GM18505 (cell line): ENCODE measurements around the gene UBE2Q1.

Experiments used
- ATAC-seq: cut with Tn5 transposase; IDR thresholded peaks from one replicate; pipeline ENCODE4 v1.9.1; 2021; ENCODE audit not compliant: unreplicated experiment
- POLR2A ChIP-seq: IDR thresholded peaks from 4 replicates; pipeline ENCODE4 v1.6.1; 2011; ENCODE audit warnings: borderline replicate concordance; ENCODE audit not compliant: insufficient read depth, insufficient read length; ENCODE audit errors: extremely low read depth

UBE2Q1 gene

DNA sequence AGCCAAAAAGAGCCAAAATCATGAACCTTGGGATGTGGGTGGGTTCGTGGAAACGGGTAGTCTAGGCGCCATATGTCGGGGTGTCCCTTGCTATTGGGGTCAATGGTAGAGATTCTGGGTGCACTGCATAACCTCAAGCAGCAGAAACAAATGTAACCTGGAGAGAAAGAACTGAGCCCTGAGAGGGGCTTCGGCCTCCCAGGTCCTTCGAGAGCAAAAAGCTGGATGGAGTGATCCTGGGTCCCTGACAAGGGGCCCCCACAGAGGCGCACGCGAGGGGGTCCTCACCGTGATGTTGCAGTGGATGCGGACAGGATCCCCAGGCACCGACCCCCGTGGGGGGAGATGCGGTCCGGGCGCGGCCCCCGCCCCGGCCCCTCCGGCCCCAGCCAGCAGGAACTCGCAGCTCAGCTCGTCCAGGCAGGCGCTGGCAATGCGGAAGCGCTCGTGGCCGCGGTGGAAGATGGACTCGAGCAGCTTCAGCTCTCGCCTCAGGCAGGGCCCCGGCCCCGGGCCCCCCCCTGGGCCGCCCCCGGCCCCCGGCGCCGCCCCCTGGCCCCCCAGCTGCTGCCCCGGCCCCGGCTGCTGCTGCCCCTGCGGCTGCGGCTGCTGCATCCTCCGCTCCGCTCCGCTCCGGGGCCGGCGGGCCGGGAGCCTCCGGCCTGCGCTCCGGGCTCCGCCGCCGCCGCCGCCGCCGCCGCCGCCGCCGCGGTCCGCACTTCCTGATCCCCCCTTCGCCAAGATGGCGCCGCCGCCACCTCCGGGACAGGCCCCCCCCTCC is at the start of gene UBE2Q1:
Gene UBE2Q1 (minus strand): TSS at position 724 of the 781 bp plus-strand sequence. CDS start 109 bp downstream, at position 615.
- TF ChIP-seq POLR2A: no peak
- peak; percentile 22 for ATAC-seq

DNA sequence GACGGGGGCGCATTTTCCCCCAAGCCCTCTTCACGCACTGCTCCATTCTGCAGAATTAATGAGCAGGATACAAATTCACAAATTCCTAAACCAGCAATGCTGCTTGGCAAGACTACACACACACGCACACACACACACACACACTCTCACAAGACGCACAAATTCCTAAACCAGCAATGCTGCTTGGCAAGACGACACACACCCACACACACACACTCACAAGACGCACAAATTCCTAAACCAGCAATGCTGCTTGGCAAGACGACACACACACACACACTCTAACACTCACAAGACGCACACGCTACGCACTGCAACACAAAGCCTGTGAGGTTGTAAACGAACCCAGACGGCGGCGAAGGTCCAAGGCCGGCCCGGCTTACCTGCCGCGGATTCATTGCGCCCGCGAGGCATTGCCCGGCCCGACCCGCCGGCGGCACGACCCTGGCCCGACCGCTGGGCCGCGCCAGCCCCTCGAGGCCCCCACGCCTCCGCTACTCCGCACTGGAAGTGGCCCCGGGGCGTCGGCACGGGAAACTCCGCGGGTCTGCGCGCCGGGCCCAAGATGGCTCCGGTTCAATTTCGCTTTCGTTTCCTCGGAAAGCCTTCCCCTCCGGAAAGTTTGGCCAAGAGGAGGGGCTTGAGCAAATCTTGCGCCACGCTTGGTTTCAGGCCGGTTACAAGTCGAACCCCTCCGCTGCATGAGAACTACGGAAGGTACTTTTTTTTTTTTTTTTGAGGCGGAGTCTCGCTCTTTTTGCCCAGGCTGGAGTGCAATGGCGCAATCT is 49.3 kb upstream of the UBE2Q1 start, which contains the start of gene ADAR:
Gene ADAR (minus strand): TSS at position 578 of the 788 bp plus-strand sequence. CDS start 180 bp downstream, at position 398.
- peak; percentile 53 for ATAC-seq
- peak; percentile 81 for TF ChIP-seq POLR2A

DNA sequence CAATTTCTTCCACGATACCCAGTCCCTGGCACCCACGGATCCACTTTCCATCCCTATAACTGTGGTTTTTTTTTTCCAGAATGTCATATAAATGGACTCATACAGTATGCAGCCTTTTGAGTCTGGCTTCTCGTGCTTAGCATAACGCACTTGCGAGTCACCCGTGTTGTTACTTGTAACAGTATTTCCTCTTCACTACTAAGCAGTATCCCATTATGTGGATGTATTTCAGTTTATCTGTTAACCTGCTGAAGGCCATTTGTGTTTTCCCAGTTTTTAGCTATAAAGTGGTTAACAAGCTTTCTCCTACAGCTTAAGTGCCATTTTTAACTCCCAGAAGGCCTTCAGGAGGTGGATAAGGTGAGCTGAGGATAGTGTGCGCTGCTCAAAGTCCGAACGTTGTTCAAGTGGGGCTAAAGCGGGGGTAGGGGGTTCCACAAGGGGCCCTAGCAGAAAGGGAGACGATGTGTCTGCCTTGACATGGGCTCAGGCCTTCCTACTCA is 48.7 kb upstream of the UBE2Q1 start:
- peak; percentile 9 for ATAC-seq
- TF ChIP-seq POLR2A: no peak

DNA sequence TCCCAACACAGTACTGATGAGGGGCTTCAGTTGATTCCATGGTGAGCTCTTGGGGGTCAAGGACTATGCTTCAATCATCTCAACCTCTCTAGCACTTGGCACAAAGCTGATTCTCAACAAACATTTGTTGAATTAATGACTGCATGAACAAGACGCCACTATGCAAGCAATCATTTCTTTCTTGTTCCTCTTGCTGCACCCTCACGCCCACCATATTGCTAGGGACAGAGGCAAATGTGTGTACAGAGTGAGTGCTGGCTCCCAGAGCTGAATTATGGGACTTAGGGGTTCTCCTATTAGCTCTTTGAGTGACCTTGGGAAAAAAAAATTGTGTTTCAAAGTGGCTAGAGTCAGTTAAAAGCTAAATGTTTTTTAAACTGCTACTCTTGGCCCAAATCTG is 47.1 kb upstream of the UBE2Q1 start:
- TF ChIP-seq POLR2A: no peak
- ATAC-seq: no peak

DNA sequence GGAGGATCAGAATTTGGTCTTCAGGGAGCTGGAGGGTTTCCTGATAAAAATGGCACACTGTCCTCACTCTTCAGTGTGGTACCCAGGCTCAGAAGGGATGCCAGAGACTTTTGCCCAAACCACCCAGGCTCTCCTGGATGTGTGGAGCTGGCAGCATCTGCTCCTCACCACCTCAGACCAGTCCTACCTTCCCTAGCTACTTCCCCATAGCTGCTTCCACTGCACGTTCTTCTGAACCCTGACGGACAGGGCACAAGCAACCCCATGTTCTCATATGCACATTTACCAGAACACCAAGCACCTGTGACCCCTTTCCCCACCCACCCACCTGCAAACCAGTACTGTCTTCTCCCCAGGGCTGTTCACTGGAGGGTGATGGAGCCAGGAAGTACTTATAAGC is 44.9 kb upstream of the UBE2Q1 start:
- TF ChIP-seq POLR2A: no peak
- ATAC-seq: no peak

DNA sequence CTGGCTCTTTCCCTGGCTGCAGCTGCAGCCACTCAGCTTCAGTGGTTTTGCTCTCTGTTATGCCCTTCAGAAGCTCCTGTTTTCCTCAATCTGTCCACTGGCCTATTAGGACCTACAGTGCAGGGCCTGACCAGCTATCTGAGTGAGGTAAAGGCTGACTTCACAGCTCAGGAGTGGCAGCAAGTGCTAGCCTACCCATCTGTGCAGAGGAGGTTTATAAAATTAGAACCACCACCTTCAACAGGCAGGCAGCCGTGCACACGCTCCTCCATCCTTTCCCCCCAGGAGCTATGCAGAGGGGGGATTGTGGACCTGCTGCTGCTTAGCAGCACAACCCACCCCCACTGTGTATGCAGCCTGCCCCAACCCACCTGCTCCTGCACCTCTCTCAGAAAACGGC is 41.2 kb upstream of the UBE2Q1 start:
- ATAC-seq: no peak
- TF ChIP-seq POLR2A: no peak

DNA sequence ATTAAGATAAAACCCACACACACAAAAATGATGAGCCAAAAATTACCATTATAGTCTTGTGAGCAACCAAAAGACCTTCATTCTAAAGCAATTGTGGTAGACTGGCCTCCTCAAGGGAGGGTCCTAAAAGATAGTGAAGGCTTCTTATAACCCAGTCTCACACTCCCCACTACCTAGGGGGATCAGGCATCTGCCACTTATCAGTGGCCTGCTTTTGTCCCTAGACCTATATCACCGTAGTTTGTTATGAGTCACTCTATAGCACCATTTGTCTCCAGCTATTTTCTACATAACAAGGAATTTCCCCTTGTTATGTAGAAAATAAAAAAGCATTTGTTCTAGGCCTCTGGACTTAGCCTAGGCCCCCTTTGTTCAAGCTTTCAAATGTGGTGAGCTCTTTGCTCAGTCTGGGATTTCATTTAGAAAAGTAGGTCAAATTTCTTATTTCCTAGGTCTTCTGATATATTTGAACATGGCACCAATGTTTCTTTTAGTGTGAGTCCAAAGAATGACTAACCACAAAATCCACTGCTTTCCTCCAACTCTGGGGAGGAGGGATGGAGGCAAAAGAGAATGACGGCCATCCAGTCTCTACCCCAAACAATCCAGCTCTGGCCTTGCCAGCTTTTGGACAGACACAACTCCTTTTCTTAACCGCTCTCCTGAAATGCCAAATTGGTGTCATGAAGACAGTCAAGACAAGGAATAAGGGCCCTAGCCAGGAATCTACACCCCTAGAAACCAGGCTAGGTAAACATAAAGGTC is 40.6 kb upstream of the UBE2Q1 start:
- ATAC-seq: no peak
- no peak for TF ChIP-seq POLR2A

DNA sequence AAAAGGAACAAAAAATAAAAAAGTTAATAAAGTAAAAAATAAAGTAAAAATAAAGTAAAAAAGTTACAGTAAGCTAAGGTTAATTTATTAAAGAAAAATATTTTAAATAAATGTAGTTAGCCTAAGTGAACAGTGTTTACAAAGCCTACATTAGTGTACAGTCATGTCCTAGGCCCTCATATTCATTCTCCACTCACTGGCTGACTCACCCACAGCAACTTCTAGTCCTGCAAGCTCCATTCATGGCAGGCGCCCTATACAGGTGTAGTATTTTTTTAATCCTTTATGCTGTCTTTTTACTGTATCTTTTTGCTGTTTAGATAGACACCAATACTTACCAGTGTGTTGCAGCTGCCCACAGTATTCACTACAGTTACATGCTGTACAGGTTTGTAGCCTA is 37.2 kb upstream of the UBE2Q1 start:
- ATAC-seq: no peak
- no peak for TF ChIP-seq POLR2A

DNA sequence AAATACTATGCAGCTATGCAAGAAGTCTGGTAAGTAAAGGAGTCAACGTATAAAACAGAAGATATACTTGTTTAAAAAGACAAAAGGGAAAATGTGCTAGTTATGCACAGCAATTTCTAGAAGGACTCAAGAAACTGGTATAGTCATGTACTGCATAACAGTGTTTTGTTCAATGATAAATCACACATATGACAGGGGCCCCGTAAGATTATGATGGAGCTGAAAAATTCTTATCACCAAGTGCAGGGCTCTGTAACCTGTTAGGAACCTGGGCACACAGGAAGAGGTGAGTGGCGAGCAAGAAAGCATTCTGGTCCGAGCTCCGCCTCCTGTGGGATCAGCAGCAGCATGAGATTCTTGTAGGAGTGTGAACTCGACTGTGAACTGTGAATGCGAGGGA is 36.3 kb upstream of the UBE2Q1 start:
- TF ChIP-seq POLR2A: no peak
- ATAC-seq: no peak

DNA sequence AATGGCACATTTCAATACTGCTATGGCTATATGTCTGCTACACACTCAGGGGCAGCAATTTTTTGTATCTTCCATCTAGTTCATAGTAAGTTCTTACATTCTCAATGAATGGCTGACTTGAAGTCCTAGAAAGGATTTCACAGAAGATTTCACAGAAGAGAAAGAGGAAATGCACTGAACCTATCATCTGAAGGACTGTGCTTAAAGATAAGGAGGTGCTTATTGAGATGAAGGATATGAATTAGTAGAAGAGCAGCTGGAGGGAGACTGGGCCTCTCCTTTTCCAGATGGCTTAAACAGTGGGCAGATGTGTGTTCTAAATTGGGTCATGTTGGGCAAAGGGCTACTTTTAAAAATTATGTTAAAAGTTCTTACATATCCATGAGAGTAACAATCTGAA is 34.9 kb upstream of the UBE2Q1 start:
- TF ChIP-seq POLR2A: no peak
- no peak for ATAC-seq

DNA sequence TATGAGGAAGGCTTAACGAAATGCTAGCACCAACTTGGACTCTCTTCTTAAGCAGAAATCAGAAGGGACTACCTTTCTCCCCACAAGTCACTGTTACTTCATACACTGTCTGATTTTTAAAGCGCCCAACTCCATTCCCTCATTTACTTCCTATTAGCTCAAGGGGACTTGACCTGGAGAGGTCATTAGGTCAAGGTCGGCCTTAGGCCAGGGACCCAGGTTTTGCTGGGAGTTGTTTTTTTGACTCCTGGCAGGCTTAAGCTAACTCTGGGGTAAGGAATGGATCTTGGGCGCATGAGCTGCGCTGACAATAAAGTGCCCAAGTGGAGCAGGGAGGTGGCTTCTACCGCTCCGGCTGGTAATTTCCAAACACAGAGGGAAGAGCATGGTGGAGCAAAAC is 32.7 kb upstream of the UBE2Q1 start:
- ATAC-seq: no peak
- no peak for TF ChIP-seq POLR2A

DNA sequence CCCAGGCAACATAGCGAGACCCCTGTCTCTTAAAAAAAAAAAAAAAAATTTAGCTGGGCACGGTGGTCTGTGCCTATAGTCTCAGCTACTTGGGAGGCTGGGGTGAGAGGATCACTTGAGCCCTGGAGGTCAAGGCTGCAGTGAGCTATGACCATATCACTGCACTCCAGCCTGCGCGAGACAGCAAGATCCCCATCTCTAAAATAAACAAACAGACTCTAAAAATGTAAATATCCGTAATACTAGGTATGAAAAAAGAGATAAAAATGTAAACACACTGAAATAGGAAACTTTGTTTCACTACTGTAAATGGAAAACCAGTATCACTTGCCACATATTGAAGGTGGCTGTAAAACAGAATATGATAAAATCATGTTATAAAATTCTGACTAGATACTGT is 32.3 kb upstream of the UBE2Q1 start:
- ATAC-seq: no peak
- TF ChIP-seq POLR2A: no peak

DNA sequence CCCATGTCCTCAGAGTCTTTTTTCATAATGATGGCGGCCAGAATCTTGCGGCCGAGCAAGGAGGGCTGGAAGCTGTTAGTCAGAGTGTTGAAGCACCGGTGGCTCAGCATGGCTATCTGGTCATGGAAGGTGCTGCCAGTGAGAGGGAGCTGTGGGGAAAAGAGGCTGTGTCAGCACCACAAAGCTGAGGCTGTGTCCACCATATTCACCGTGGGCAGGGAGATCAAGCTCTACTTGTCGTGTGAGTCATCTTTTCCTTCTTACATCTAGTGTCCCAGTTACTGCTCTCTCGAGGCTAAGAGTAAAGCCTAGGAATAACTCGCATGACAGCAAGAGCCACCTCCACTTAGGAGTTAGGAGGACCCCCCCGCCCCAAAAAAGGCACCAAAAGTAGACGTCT is 31.3 kb upstream of the UBE2Q1 start:
- TF ChIP-seq POLR2A: peak; percentile 3
- ATAC-seq: no peak
